Mucosa of descending colon (tissue), 3 donors: ENCODE results near the gene RNU11. TPM values are rescaled to one million over a fixed set of nuclear protein-coding genes. Genes with fewer than 3 reads are reported as not detected.

Source experiments
- ATAC-seq: fragments of 200-7000 bp; cut with Tn5 transposase; one replicate; pipeline ENCODE4 v1.9.1; 2020; ENCODE audit warnings: mild to moderate bottlenecking, moderate library complexity
- DNase-seq, 3 donors: peaks; one replicate each; pipeline ENCODE4 v3.0.0-alpha.2; 2020
- H3K36me3 ChIP-seq: fragments of 200-600 bp; one replicate; pipeline ENCODE4 v1.8.0; 2021; ENCODE audit warnings: low read depth, mild to moderate bottlenecking
- H3K4me1 ChIP-seq: fragments of 200-600 bp; one replicate; pipeline ENCODE4 v1.8.0; 2021; ENCODE audit warnings: low read depth, mild to moderate bottlenecking
- H3K4me3 ChIP-seq: fragments of 200-600 bp; one replicate; pipeline ENCODE4 v1.8.0; 2021; ENCODE audit warnings: mild to moderate bottlenecking
- H3K9me3 ChIP-seq: fragments of 200-600 bp; one replicate; pipeline ENCODE4 v1.8.0; 2021; ENCODE audit warnings: mild to moderate bottlenecking
- intact Hi-C, 2 donors: fragments of 100-400 bp; cut with DNase I in 1 of 2; cut with micrococcal nuclease in 1 of 2; formaldehyde crosslinking; loops; one replicate each; pipeline versions ENCODE4 v1.11.0 to v1.11.1; 2022; cut with DNase I, micrococcal nuclease
- long read RNA-seq, 2 donors: library from polyadenylated mRNA; unstranded; transcript quantifications; one replicate each; pipeline ENCODE4 v2.0.0, GENCODE V29; 2019 to 2021
- total RNA-seq, 3 donors: library from RNA; stranded (reverse); fragmentation: NEBNext Ultra II Directional in 2 of 3; extraction: Animal tissue kit (Norgen Biotek cat#: 25700) in 2 of 3; gene quantifications; one replicate each; pipeline versions ENCODE4 v1.2.1 to v1.2.4, GENCODE V29; 2021 to 2023
- TF ChIP-seq, protein P1 (sequence below): fragments of 200-600 bp; IDR thresholded peaks from one replicate; pipeline ENCODE4 v1.8.0; 2022; ENCODE audit warnings: antibody characterized with exemption, mild to moderate bottlenecking
- donor health status: DM: no; HTN: no; CAD: no; lungs with moderate emphysema.
- donor health status: DM: no; HTN: no; CAD: no.
- donor health status: DM: no; HTN: yes; CAD: no.

Gene RNU11
- total RNA-seq = not detected
- long read RNA-seq, donor 1 = 0 reads
- long read RNA-seq, donor 2 = 0 reads

DNA sequence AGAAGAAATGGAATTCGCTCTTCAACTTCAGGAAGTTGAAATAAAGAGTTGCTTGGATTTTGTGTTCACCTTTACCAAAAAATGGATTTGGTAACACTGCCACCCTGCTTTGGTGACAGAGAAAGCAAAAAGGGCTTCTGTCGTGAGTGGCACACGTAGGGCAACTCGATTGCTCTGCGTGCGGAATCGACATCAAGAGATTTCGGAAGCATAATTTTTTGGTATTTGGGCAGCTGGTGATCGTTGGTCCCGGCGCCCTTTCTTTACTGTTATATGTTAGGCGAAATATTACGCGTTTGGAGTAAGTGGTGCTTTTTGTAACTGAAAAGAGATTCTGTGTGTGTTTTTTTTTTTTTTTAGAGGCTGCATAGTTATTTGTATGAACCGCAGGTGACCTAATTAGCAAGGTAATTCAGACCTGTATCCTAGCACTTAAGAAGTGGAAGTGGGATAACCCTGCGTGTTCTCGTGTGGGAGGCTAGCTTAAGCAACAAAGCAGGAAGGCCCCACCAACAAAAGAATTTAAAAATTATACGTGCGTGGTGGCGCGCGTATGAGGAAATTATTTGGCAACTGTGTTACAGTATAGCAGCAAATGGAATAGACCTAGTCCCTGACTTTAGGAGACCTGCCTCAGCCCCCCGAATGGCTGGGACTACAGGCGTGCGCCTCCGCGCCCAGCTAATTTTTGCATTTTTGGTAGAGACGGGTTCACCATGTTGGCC, at the start of gene RNU11:
Gene RNU11, plus strand, starts transcription at position 127 of the 725 bp plus-strand sequence.
- no peaks in the 10 kb centered on the region for H3K9me3 ChIP-seq
- peak; percentile 89 for ATAC-seq
- TF ChIP-seq, protein P1, sequence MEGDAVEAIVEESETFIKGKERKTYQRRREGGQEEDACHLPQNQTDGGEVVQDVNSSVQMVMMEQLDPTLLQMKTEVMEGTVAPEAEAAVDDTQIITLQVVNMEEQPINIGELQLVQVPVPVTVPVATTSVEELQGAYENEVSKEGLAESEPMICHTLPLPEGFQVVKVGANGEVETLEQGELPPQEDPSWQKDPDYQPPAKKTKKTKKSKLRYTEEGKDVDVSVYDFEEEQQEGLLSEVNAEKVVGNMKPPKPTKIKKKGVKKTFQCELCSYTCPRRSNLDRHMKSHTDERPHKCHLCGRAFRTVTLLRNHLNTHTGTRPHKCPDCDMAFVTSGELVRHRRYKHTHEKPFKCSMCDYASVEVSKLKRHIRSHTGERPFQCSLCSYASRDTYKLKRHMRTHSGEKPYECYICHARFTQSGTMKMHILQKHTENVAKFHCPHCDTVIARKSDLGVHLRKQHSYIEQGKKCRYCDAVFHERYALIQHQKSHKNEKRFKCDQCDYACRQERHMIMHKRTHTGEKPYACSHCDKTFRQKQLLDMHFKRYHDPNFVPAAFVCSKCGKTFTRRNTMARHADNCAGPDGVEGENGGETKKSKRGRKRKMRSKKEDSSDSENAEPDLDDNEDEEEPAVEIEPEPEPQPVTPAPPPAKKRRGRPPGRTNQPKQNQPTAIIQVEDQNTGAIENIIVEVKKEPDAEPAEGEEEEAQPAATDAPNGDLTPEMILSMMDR = no peak
- H3K4me3 ChIP-seq = peak within 1 kb of the TSS; percentile 11
- H3K4me1 ChIP-seq = peaks cover 21% of the 10 kb centered on the region
- intact Hi-C loops = no loop called here
- DNase-seq = peak; percentile 84 to 94 (median 90)
- no peaks in the 10 kb centered on the region for H3K36me3 ChIP-seq

DNA sequence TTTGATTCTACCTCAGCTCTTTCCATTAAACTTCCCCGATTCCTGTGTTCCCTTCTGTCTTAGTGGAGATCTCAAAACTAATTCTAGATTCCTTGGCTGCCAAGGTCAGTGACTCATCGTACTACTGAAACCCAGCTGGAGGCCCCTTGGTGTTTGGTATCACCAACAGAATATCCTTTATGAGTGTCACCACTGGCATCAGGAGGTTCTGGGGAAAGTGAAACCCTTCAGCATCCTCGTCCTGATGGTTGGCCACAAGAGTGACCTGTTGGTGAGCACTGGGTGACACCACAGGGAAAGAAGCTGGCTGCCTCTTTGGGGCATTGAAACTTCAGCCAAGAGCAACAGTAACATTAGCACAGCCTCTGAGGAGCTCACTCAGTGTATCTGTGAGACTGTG, 46.7 kb upstream of the RNU11 start:
- TF ChIP-seq, protein P1 = no peak
- DNase-seq (no peak), ATAC-seq (no peak)
- no peaks in the 10 kb centered on the region for H3K9me3 ChIP-seq
- H3K4me1 ChIP-seq = no peaks in the 10 kb centered on the region
- no peaks in the 10 kb centered on the region for H3K36me3 ChIP-seq
- no peak overlapping the region for H3K4me3 ChIP-seq
- intact Hi-C loops = loop anchor here (10.0 kb wide), 2 partner anchors 77 to 87 kb away; no protein-coding TSS in a partner anchor

DNA sequence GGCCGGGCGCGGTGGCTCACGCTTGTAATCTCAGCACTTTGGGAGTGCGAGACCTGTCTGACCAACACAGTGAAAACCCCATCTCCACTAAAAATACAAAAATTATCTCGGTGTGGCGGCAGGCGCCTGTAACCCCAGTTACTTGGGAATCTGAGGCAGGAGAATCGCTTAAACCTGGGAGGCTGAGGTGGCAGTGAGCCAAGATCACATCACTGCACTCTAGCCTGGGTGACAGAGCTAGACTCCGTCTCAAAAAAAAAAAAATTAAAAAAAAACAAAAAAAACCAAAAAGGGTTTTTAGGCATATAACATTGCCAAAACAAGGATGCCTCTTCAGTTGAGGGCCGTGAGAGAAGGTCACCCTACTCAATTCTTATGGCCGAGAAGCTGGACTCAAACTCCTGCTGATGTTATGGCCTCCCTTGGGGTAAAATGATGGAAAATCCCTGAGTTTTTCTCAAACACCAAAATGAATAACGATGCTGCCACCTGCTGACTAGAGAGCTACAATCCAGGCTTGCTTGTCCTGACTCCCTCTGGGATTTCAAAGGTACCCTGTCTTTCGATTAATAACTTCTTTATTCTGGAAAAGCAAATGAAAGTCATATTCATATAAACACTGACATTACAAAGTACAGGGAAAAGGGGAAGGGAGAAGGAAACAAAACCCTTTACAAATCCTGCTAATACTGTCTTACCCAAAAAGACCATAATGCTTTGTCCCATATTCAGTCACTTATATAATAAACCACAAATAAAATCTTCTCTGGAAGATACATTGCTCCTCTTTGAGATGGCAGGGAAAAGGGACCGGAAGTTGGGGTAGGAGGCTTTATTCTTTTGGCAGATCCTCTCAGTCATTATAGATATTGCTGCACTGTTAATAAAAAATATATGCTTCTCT, 45.6 kb upstream of the RNU11 start:
- Histone ChIP-seq H3K4me1 (no peaks in the 10 kb centered on the region), H3K36me3 (no peaks in the 10 kb centered on the region), H3K4me3 (no peak overlapping the region), H3K9me3 (no peaks in the 10 kb centered on the region)
- intact Hi-C loops = loop anchor here (10.0 kb wide), 2 partner anchors 78 to 88 kb away; no protein-coding TSS in a partner anchor
- TF ChIP-seq, protein P1 = peak; percentile 34
- DNase-seq (peak in 1 of 3 donors; percentile 83), ATAC-seq (peak; percentile 62)

DNA sequence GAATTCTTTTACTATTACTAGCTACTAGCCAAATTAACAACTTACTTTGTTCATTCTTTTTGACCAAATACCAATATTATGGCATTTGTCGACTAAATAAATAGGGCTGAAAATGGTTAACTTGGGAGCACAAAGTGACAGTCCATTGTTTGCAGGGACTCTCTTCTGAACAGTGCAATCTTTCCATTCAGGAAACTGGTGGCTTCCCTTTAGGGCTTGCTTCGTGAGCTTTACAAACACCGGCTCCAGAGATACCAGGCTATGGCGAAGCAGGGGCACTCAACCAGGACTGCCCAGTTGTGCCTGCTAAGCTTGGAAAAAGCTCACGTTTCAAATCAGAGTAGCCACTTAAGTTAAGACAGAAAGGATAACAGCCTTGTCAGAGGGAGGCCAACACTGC, 44.0 kb upstream of the RNU11 start:
- intact Hi-C loops = loop anchor here (10.0 kb wide), 2 partner anchors 80 to 90 kb away; no protein-coding TSS in a partner anchor
- Histone ChIP-seq H3K4me3 (no peak overlapping the region), H3K4me1 (no peaks in the 10 kb centered on the region), H3K36me3 (no peaks in the 10 kb centered on the region), H3K9me3 (no peaks in the 10 kb centered on the region)
- DNase-seq = no peak
- no peak for ATAC-seq
- TF ChIP-seq, protein P1 = no peak

DNA sequence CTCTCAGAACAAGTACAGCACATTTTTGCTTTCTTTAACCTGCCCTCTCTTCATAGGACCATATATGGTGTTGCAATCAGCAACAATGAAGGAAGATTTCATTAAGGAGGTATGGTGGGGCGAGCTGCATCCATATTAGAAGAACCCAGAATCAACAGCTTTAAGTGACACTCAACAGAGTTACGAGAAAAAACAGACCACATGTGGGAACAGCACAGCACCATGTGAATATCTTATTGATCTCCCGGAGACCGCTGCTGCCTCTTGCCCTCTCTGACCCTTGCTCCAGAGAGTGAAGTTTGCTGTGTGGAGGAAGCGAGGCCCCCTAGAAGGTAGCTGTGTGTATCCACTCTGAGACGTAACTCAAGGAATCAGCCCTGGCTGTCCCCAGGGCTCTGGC, 43.4 kb upstream of the RNU11 start:
- H3K4me1 ChIP-seq = no peaks in the 10 kb centered on the region
- ATAC-seq (no peak), DNase-seq (no peak)
- intact Hi-C loops = loop anchor here (10.0 kb wide), 2 partner anchors 80 to 90 kb away; no protein-coding TSS in a partner anchor
- H3K9me3 ChIP-seq = no peaks in the 10 kb centered on the region
- TF ChIP-seq, protein P1 = no peak
- no peak overlapping the region for H3K4me3 ChIP-seq
- H3K36me3 ChIP-seq = no peaks in the 10 kb centered on the region
